CD14-positive monocyte (primary cell): Measurements from ENCODE around the gene SLC17A2. TPM values are rescaled to one million over a fixed set of nuclear protein-coding genes. Genes with fewer than 3 reads are reported as not detected.

ENCODE experiments used
- DNase-seq, 3 donors: peaks; one replicate each; pipeline ENCODE4 v3.0.0-alpha.2; 2011 to 2022
- H2AFZ ChIP-seq: 2 replicates; pipeline ENCODE4 v1.6.0; 2012; ENCODE audit warnings: mild to moderate bottlenecking, low read depth, low read length, inconsistent platforms; ENCODE audit not compliant: insufficient read depth, poor library complexity, severe bottlenecking
- H3K27ac ChIP-seq, 2 donors: 1 replicate in 1 of 2; 2 replicates in 1 of 2; pipeline ENCODE4 v1.5.1; 2012 to 2013; ENCODE audit warnings: low read length in 2 of 2, control low read depth in 1 of 2, inconsistent platforms in 1 of 2, low read depth in 1 of 2, mild to moderate bottlenecking in 1 of 2
- H3K27me3 ChIP-seq, 2 donors: one replicate each; pipeline versions ENCODE4 v1.6.0 to v1.6.1; 2011 to 2013; ENCODE audit warnings: low read length in 2 of 2; ENCODE audit not compliant: control insufficient read depth in 2 of 2, insufficient read depth in 2 of 2
- H3K36me3 ChIP-seq, 2 donors: replicated peaks in 1 of 2; 1 replicate in 1 of 2; 2 replicates in 1 of 2; pipeline versions ENCODE4 v1.5.1 to v1.6.1; 2012 to 2013; ENCODE audit warnings: low read length in 2 of 2, control low read depth in 1 of 2, inconsistent platforms in 1 of 2, mild to moderate bottlenecking in 1 of 2; ENCODE audit not compliant: insufficient read depth in 2 of 2, control insufficient read depth in 1 of 2
- H3K4me1 ChIP-seq, 2 donors: 1 replicate in 1 of 2; 2 replicates in 1 of 2; pipeline versions ENCODE4 v1.5.1 to v1.6.1; 2012 to 2013; ENCODE audit warnings: low read length in 2 of 2, control low read depth in 1 of 2, inconsistent platforms in 1 of 2, mild to moderate bottlenecking in 1 of 2, moderate library complexity in 1 of 2; ENCODE audit not compliant: insufficient read depth in 2 of 2, control insufficient read depth in 1 of 2
- H3K4me2 ChIP-seq: replicated peaks from 2 replicates; pipeline ENCODE3; 2012; ENCODE audit warnings: low read length, moderate library complexity, mild to moderate bottlenecking; ENCODE audit not compliant: poor library complexity, severe bottlenecking; ENCODE audit errors: extremely low read depth
- H3K4me3 ChIP-seq, 3 experiments: fragments of 200-600 bp in 1 of 3; sonication (generic) in 1 of 3; replicated peaks in 1 of 3; 1 replicate in 2 of 3; 2 replicates in 1 of 3; pipeline ENCODE4 v1.5.1; 2011 to 2013; ENCODE audit warnings: low read length in 3 of 3, mild to moderate bottlenecking in 3 of 3, control low read depth in 2 of 3, low read depth in 2 of 3, inconsistent platforms in 1 of 3, moderate library complexity in 1 of 3
- H3K79me2 ChIP-seq: 2 replicates; pipeline ENCODE4 v1.6.0; 2012; ENCODE audit warnings: mild to moderate bottlenecking, control low read depth, inconsistent platforms, low read length, moderate library complexity; ENCODE audit not compliant: insufficient read depth
- H3K9ac ChIP-seq: 2 replicates; pipeline ENCODE4 v1.6.0; 2017; ENCODE audit warnings: low read length, mild to moderate bottlenecking; ENCODE audit not compliant: insufficient read depth, poor library complexity, severe bottlenecking
- H3K9me3 ChIP-seq, 2 donors: replicated peaks in 1 of 2; 1 replicate in 1 of 2; 2 replicates in 1 of 2; pipeline versions ENCODE4 v1.5.1 to v1.6.1; 2012 to 2013; ENCODE audit warnings: low read length in 2 of 2, control low read depth in 1 of 2; ENCODE audit not compliant: control insufficient read depth in 1 of 2, insufficient read depth in 1 of 2
- H4K20me1 ChIP-seq: 2 replicates; pipeline ENCODE4 v1.6.0; 2012; ENCODE audit warnings: mild to moderate bottlenecking, low read length, control low read depth, moderate library complexity; ENCODE audit not compliant: insufficient read depth
- H3K27ac Mint-ChIP-seq, 7 donors: one replicate each; pipeline ENCODE4 v1.8.0; 2020; ENCODE audit warnings: mild to moderate bottlenecking in 7 of 7, mixed read lengths in 7 of 7, moderate library complexity in 6 of 7, inconsistent platforms in 2 of 7
- H3K27me3 Mint-ChIP-seq, 3 donors: one replicate each; pipeline ENCODE4 v1.8.0; 2021 to 2022; ENCODE audit warnings: low read depth in 3 of 3, mild to moderate bottlenecking in 3 of 3, mixed read lengths in 3 of 3, moderate library complexity in 3 of 3, inconsistent platforms in 1 of 3
- H3K36me3 Mint-ChIP-seq, 2 donors: one replicate each; pipeline ENCODE4 v1.8.0; 2020; ENCODE audit warnings: mixed read lengths in 2 of 2, inconsistent platforms in 1 of 2, mild to moderate bottlenecking in 1 of 2
- H3K4me1 Mint-ChIP-seq: one replicate; pipeline ENCODE4 v1.8.0; 2020; ENCODE audit warnings: mild to moderate bottlenecking, mixed read lengths
- H3K4me3 Mint-ChIP-seq, 2 donors: one replicate each; pipeline ENCODE4 v1.8.0; 2020; ENCODE audit warnings: mild to moderate bottlenecking in 2 of 2, mixed read lengths in 2 of 2, moderate library complexity in 1 of 2
- H3K9me3 Mint-ChIP-seq, 7 donors: one replicate each; pipeline ENCODE4 v1.8.0; 2020 to 2022; ENCODE audit warnings: mixed read lengths in 7 of 7, mild to moderate bottlenecking in 6 of 7, moderate library complexity in 6 of 7, inconsistent platforms in 2 of 7
- WGBS: methylation state at CpG from one replicate; pipeline ENCODE4 v1.1.5; 2013; ENCODE audit warnings: missing lambda C conversion rate; ENCODE audit not compliant: insufficient coverage; 5-methylcytosine and 5-hydroxymethylcytosine counted together
- intact Hi-C, 2 donors: fragments of 100-400 bp; cut with micrococcal nuclease; formaldehyde crosslinking; loops; one replicate each; pipeline versions ENCODE4 v1.15.0 to v1.15.1; 2023
- polyA plus RNA-seq, 3 donors: library from polyadenylated mRNA; depleted of rRNA in 1 of 3; unstranded in 2 of 3; stranded (reverse) in 1 of 3; fragments of 300-500 nt in 2 of 3; fragments of >200 nt in 1 of 3; fragmentation: Illumina TruSeq in 2 of 3; gene quantifications; 1 replicate in 2 of 3; 2 replicates in 1 of 3; pipeline ENCODE4 v1.2.3, GENCODE V29; 2012 to 2021
- TF ChIP-seq, protein P1 (sequence below): fragments of 200-600 bp; IDR thresholded peaks from one replicate; pipeline ENCODE4 v1.8.0; 2022; ENCODE audit warnings: antibody characterized with exemption, mild to moderate bottlenecking

The SLC17A2 gene
- polyA plus RNA-seq, 3 donors: not detected

DNA sequence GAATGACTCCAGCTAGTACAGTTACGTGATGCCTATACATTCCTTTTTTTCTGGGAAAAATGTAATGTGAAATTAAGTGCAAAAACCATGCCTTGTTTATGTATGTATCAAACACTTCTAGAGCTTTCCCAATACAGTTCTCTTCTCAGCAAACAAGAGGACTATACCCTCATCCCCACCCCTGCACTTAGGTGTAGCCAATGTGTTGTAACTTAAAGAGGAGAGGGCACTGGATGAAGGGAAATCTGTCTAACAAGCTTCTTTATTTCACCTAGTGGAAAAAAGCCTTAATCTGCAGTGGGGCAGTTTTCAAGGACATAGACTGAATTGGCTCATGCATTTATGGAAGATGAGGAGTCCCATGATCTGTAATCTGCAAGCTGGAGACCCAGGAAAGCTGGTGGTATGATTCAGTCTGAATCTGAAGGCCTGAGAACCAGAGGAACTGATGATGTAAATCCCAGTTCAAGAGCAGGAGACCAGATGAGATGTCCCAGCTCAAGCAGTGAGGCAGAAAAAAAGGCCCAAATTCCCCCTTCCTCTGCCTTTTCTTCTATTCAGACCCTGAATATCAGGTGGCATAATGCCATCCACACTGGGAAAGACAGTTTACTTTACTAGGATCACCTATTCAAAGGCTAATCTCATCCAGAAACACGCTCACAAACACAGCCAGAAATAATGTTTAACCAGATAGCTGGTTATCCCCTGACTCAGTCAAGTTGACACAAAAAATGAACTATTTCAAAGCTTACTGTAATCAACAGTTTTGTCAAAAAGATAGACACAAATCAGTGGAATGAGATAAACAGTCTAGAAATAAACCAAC, 30.7 kb downstream of the SLC17A2 start:
- Histone ChIP-seq H3K4me2 (no peak overlapping the region), H3K27me3 (no peaks in the 10 kb centered on the region), H2AFZ (no peak overlapping the region), H3K9me3 (no peaks in the 10 kb centered on the region), H3K79me2 (no peaks in the 10 kb centered on the region), H3K36me3 (no peaks in the 10 kb centered on the region), H3K4me3 (no peak overlapping the region), H3K4me1 (no peaks in the 10 kb centered on the region), H3K27ac (no peak overlapping the region), H3K9ac (no peak overlapping the region), H4K20me1 (no peaks in the 10 kb centered on the region)
- Mint-ChIP-seq H3K36me3 (no peaks in the 10 kb centered on the region), H3K4me1 (no peaks in the 10 kb centered on the region), H3K27me3 (peaks cover 0 to 2% (median 0%) of the 10 kb centered on the region in 3 donors), H3K9me3 (no peaks in the 10 kb centered on the region), H3K4me3 (no peak overlapping the region), H3K27ac (no peak overlapping the region)
- DNase-seq: no peak
- TF ChIP-seq, protein P1, sequence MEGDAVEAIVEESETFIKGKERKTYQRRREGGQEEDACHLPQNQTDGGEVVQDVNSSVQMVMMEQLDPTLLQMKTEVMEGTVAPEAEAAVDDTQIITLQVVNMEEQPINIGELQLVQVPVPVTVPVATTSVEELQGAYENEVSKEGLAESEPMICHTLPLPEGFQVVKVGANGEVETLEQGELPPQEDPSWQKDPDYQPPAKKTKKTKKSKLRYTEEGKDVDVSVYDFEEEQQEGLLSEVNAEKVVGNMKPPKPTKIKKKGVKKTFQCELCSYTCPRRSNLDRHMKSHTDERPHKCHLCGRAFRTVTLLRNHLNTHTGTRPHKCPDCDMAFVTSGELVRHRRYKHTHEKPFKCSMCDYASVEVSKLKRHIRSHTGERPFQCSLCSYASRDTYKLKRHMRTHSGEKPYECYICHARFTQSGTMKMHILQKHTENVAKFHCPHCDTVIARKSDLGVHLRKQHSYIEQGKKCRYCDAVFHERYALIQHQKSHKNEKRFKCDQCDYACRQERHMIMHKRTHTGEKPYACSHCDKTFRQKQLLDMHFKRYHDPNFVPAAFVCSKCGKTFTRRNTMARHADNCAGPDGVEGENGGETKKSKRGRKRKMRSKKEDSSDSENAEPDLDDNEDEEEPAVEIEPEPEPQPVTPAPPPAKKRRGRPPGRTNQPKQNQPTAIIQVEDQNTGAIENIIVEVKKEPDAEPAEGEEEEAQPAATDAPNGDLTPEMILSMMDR: no peak
- 100% methylated on average over 1 of the region's 2 CpGs for WGBS
- intact Hi-C loops: no loop called here

DNA sequence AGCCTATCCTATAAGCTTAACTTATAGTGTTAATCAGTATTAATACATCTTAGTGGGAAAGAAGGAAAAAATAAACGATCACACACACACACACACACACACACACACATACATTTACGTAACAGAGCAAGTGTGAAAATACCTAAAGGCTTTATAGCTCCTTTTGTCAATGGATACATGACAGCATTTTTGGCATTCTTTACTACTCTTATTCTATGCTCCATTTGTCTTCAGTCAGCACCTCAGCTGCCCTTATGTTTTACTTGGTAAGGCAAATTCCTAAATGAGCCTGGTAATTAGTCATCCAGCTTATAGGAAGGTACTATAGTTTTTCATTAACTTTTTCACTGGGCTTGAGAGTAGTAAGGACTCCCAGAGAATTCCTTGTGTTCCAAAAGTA, 31.4 kb downstream of the SLC17A2 start:
- Histone ChIP-seq H2AFZ (no peak overlapping the region), H3K4me2 (no peak overlapping the region), H4K20me1 (no peaks in the 10 kb centered on the region), H3K4me1 (no peaks in the 10 kb centered on the region), H3K27ac (no peak overlapping the region), H3K36me3 (no peaks in the 10 kb centered on the region), H3K9ac (no peak overlapping the region), H3K79me2 (no peaks in the 10 kb centered on the region), H3K27me3 (no peaks in the 10 kb centered on the region), H3K9me3 (no peaks in the 10 kb centered on the region), H3K4me3 (no peak overlapping the region)
- H3K4me3 Mint-ChIP-seq: no peak overlapping the region
- no peak for DNase-seq
- TF ChIP-seq, protein P1: no peak
- no peaks in the 10 kb centered on the region for H3K36me3 Mint-ChIP-seq
- H3K27me3 Mint-ChIP-seq: peaks cover 0 to 2% (median 0%) of the 10 kb centered on the region in 3 donors
- intact Hi-C loops: no loop called here
- H3K4me1 Mint-ChIP-seq: no peaks in the 10 kb centered on the region
- WGBS: no CpG with 5 or more reads among the region's 2 CpGs
- H3K9me3 Mint-ChIP-seq: no peaks in the 10 kb centered on the region
- H3K27ac Mint-ChIP-seq: no peak overlapping the region
